Midbrain (tissue), 1 donor: ENCODE measurements around the gene CHMP2A.

Source experiments
- DNase-seq: peaks from one replicate; lab custom pipeline; 2025; lab: John Stamatoyannopoulos, UW

Gene CHMP2A

GRCh38 chr19:58538257-58539168 is 16.4 kb downstream of the CHMP2A start:
- no peak for DNase-seq

- DNase-seq = no peak
Observed at GRCh38 chr19:58536852-58537798, 17.8 kb downstream of the CHMP2A start.

GRCh38 chr19:58535857-58536256 is 19.0 kb downstream of the CHMP2A start:
- DNase-seq = no peak

- DNase-seq = no peak
Observed at GRCh38 chr19:58531034-58531840, 23.7 kb downstream of the CHMP2A start.

- DNase-seq = no peak
Observed at GRCh38 chr19:58529405-58529804, 25.5 kb downstream of the CHMP2A start.

GRCh38 chr19:58522709-58523108 is 32.2 kb downstream of the CHMP2A start:
- DNase-seq = no peak

GRCh38 chr19:58521651-58522050 is 33.3 kb downstream of the CHMP2A start:
- DNase-seq = no peak

GRCh38 chr19:58520257-58520599 is 34.7 kb downstream of the CHMP2A start:
- no peak for DNase-seq

- DNase-seq = peak; percentile 95
Observed at GRCh38 chr19:58519355-58520256, 35.3 kb downstream of the CHMP2A start, which contains the start of gene ZBTB45. Gene ZBTB45, minus strand, starts transcription at chr19:58519810. Its CDS starts 2,137 bp downstream, at chr19:58517673.

GRCh38 chr19:58519087-58519354 is 35.9 kb downstream of the CHMP2A start:
- peak; percentile 30 for DNase-seq

- no peak for DNase-seq
Observed at GRCh38 chr19:58518256-58519086, 36.4 kb downstream of the CHMP2A start.

GRCh38 chr19:58516964-58517833 is 37.7 kb downstream of the CHMP2A start:
- DNase-seq = no peak

- no peak for DNase-seq
Observed at GRCh38 chr19:58516246-58516836, 38.6 kb downstream of the CHMP2A start.

- no peak for DNase-seq
Observed at GRCh38 chr19:58515259-58515658, 39.6 kb downstream of the CHMP2A start.

GRCh38 chr19:58514564-58515022 is 40.3 kb downstream of the CHMP2A start:
- no peak for DNase-seq

GRCh38 chr19:58513694-58514563 is 41.0 kb downstream of the CHMP2A start:
- peak; percentile 84 for DNase-seq

- DNase-seq = no peak
Observed at GRCh38 chr19:58513213-58513693, 41.7 kb downstream of the CHMP2A start.
